Left ventricle myocardium superior (tissue), 1 donor: ENCODE measurements around the gene NSRP1. TPM values are rescaled to one million over a fixed set of nuclear protein-coding genes. Genes with fewer than 3 reads are reported as not detected.

Experiments
- ATAC-seq: fragments of 200-7000 bp; cut with Tn5 transposase; one replicate; pipeline ENCODE4 v1.9.1; 2020; ENCODE audit warnings: mild to moderate bottlenecking, moderate library complexity
- DNase-seq: peaks from one replicate; pipeline ENCODE4 v3.0.0-alpha.2; 2020
- intact Hi-C: fragments of 100-400 bp; cut with micrococcal nuclease; formaldehyde crosslinking; loops from one replicate; pipeline ENCODE4 v1.11.0; 2022
- microRNA-seq: library from miRNA; unstranded; fragments of <30 nt; microRNA quantifications from one replicate; pipeline ENCODE4 v1.2.0, GENCODE V29; 2020; ENCODE audit warnings: borderline number of aligned reads
- total RNA-seq: library from RNA; stranded (reverse); fragmentation: NEBNext Ultra II Directional; extraction: Animal tissue kit (Norgen Biotek cat#: 25700); gene quantifications from one replicate; pipeline ENCODE4 v1.2.1, GENCODE V29; 2021
- donor health status: DM: no; HTN: yes; CAD: no; lungs with severe emphysema.

NSRP1 gene
- total RNA-seq, 1 donor from 2014 or later, result 20.0 TPM

DNA sequence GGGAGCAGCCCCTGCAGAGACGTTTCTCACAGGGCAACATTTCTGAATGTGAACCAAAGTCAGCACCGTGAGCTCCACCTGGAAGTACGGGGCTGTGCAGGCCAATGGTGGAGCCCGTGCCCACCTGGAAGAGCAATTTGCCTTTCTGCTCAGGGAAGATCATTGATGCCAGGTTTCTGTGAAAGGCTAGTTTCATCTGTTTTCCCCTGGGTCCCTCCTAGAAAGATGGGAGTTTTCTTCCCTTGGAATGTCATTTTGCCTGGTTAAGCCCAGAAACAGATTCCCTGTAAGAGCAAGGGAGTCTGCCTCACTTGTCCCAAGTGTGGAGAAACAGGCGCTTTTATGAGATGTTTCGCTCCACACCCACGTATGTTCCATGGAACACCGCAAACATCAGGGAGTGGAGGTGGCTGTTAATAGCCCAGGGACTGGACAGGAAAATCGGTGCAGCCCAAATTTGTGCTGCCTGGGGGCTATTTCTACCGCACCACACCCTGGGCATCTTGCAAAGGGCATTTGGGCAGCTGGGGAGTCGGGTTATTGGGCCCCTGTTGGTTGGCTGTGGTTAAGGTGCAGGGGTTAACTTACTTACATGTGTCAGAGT, 116.3 kb downstream of the NSRP1 start:
- no peak for ATAC-seq
- intact Hi-C loops, result no loop called here
- no peak for DNase-seq

DNA sequence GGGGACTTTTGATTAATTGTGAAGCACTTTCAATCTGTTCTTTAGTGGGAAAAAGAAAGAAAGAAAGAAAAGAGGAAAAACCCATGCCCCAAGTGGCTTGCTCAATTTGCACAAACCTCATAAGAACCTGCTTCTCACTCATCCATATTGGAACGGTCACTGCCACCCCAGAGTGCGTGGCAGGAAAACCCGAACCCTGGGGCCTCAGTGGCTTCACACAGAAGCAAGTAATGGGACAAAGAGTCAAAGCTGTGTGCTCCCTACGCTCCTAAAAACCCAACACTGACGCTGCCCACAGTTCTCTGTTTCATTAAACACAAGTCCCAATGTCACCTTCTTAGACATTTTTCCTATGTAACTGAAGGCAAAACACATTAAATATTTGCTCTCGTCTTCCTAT, 117.7 kb downstream of the NSRP1 start:
- intact Hi-C loops, result no loop called here
- DNase-seq, result no peak
- no peak for ATAC-seq

DNA sequence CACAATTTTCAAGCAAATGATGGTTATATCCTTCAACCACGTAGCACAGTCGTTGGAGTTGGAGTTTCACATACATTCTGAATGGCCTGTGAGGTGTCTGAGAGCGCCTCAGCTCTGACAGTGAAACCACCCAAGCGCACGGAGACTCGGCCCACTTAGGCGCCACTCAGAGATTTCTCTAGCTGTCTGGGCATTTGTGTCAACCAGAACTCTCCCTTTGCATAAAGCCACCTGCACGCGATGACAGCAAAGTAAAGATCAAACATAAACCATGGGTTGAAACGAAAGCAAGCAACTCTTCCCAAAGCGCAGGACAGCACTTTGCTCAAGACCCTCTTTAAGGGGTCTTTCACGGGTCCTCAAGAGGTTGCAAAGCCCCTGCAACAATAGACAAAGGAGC, 118.3 kb downstream of the NSRP1 start:
- peak; percentile 11 for ATAC-seq
- intact Hi-C loops, result no loop called here

DNA sequence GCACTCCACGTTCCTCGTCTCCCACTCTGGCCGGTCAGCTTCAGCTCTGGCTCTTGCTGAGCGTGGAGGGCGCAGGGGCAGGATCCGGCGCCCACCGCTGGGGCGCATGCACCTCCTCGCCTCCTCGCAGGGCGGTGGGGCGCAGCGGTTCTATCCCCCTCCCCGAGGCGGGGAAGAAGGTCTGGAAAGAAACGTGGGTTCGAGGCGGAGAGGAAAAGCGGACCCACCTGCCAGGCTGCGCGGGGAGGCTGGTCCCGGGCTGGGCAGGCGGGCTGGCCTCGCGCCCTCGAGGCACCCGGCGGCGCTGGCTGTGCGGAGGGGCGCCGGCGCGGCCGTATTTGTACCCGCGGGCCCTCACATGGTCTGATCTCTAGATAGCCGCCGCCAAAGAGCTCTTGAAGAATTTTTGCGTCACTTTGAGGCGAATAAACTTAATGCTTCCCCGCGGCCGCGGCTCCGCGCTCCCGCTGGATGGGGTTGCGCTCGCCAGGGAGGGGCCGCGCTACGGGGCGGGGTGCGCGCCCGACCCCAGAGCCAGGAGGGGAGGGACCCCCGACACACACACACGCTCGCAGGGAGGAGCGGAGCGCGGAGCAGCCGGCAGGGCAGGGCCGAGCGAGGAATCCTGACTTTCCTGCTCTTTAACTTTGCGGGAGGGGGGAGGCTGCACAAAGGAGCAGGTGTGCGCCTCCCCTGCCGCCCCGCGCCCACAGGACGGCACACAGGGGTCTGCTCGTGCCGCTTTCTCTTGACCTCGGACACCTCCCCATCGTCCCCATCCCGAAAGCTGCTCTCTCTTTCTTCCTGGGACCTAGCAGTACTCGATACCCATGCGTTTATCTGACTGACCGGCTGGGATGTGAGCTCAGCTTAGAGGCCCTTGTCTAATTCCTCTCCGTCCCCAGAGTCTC, 119.0 kb downstream of the NSRP1 start, which contains the start of gene SLC6A4:
Gene SLC6A4 (minus strand): TSS at position 312 of the 911 bp plus-strand sequence. CDS start 13,739 bp downstream, outside the sequence.
- ATAC-seq (peak; percentile 22), DNase-seq (no peak)
- intact Hi-C loops, result no loop called here

More for the DNA sequence above, 118.3 kb downstream of the NSRP1 start:
- DNase-seq, result no peak

Small RNA genes lying within 50 kb of the gene (microRNA-seq; reads per million reads assigned to microRNA genes)
- not detected for gene MIR423

Other genes starting within 250 kb of the NSRP1 start
- gene SSH2, start 186.6 kb upstream of the NSRP1 start, total RNA-seq, result 36.8 TPM
- 0.35 TPM for gene EFCAB5, start 175.2 kb upstream of the NSRP1 start, total RNA-seq
- not detected for gene SLC6A4, start 118.9 kb downstream of the NSRP1 start, total RNA-seq
- 15.7 TPM for gene BLMH, start 175.1 kb downstream of the NSRP1 start, total RNA-seq
- gene TMIGD1, start 217.2 kb downstream of the NSRP1 start, total RNA-seq, result not detected